ENCODE data around the gene ZNF420.

ZNF420 gene

DNA sequence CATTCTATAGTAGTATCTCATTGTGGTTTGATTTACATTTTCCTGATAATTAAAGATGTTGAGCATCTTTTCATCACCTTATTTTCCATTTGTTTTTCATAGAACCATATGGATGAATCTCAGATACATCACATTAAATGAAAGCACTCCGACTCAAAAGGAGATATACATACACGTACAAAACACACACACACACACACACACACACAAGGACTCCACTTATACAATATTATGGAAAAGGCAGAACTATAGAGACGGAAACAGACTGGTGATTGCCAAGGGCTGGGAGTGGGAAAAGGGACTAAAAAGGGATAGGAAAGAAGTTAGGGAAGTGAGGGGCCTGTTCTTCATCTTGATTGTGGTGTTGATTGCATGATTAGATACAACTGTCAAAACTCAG lies 70.0 kb downstream of the ZNF420 start:
- no peak for DNase-seq (ENCODE audit: low read depth)

DNA sequence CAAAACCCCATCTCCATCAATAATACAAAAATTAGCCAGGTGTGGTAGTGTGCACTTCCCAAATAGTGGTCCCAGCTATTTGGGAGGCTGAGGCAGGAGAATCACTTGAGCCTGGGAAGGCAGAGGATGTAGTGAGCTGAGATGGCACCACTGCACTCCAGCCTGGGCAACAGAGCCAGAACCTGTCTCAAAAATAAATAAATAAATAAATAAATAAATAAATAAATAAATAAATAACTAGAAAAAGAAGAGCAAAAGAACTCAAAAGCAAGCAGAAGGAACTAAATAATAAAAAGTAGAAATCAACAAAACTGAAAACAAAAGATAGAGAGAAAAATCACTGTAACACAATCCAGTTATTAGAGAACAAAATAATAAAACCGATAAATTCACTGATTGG lies 81.9 kb downstream of the ZNF420 start:
- no peak for DNase-seq (ENCODE audit: low read depth)

DNA sequence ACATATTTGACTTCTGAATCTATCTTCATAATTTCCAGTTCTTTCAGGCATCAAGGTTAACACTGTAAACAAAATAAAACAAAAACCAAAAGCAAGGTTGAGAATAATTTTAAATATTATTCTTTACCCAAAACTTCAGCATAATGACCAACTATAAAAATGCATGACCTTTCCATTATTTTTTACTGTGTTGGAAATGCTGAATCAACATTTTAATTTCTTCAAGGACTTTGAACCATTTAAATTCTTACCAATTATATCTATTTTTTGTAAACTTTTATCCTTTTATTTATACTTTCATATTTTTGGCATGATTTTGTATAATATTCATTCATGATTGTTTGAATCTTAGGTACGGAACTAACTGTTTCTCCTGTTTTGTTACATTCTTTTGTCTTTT lies 87.4 kb downstream of the ZNF420 start:
- DNase-seq (ENCODE audit: low read depth) = no peak

GRCh38 chr19:37172368-37173366 lies 94.4 kb downstream of the ZNF420 start, which contains the start of gene ZNF585A:
ZNF585A (minus strand) TSS chr19:37172695; CDS start chr19:37169910, 2,785 bp downstream.
- peak; percentile 87 for DNase-seq (ENCODE audit: low read depth)

All from activated T-cell treated with anti-CD3 and anti-CD28 coated beads for 24 hours (primary cell).